Uterus (tissue), 4 donors: ENCODE data around the gene PCDH1. TPM values are rescaled to one million over a fixed set of nuclear protein-coding genes. Genes with fewer than 3 reads are reported as not detected.
"Not testable (repeated sequence)": the region's sequence is repeated elsewhere in the genome, so short reads cannot be mapped to it uniquely, and the experiment has no call there.

Source experiments
- DNase-seq, 2 donors: peaks; one replicate each; pipeline ENCODE4 v3.0.0-alpha.2; 2019 to 2020
- H3K27ac ChIP-seq, 2 donors: fragments of 200-600 bp; sonication (generic); 1 replicate in 1 of 2; 2 replicates in 1 of 2; pipeline ENCODE4 v1.5.1; 2016 to 2018
- H3K27me3 ChIP-seq, 2 donors: fragments of 200-600 bp; sonication (generic); one replicate each; pipeline ENCODE4 v1.5.1; 2018 to 2019; ENCODE audit warnings: control low read depth in 1 of 2
- H3K36me3 ChIP-seq, 2 donors: fragments of 200-600 bp; sonication (generic); one replicate each; pipeline ENCODE4 v1.5.1; 2019; ENCODE audit warnings: control low read depth in 1 of 2
- H3K4me1 ChIP-seq, 2 donors: fragments of 200-600 bp; sonication (generic); one replicate each; pipeline ENCODE4 v1.5.1; 2018 to 2019; ENCODE audit warnings: control low read depth in 1 of 2
- H3K4me3 ChIP-seq, 2 donors: fragments of 200-600 bp; sonication (generic); 1 replicate in 1 of 2; 2 replicates in 1 of 2; pipeline ENCODE4 v1.5.1; 2018 to 2019; ENCODE audit warnings: mild to moderate bottlenecking in 1 of 2
- H3K9me3 ChIP-seq, 2 donors: fragments of 200-600 bp; sonication (generic); one replicate each; pipeline ENCODE4 v1.5.1; 2019; ENCODE audit warnings: control low read depth in 1 of 2
- CTCF ChIP-seq, 4 experiments: fragments of 200-600 bp in 2 of 4; fragments of 450-650 bp in 2 of 4; sonication (generic) in 2 of 4; IDR thresholded peaks; one replicate each; pipeline ENCODE4 v1.5.1; 2016 to 2019; ENCODE audit warnings: antibody characterized with exemption in 4 of 4, mild to moderate bottlenecking in 2 of 4, moderate library complexity in 1 of 4
- POLR2A ChIP-seq, 2 donors: fragments of 450-650 bp; IDR thresholded peaks; one replicate each; pipeline ENCODE4 v1.6.1; 2016; ENCODE audit warnings: antibody characterized with exemption in 2 of 2, mild to moderate bottlenecking in 1 of 2, moderate library complexity in 1 of 2
- intact Hi-C: fragments of 100-400 bp; cut with DNase I; formaldehyde crosslinking; loops from one replicate; pipeline ENCODE4 v1.15.1; 2023; ENCODE audit warnings: low total_unique reads
- total RNA-seq, 4 donors: library from RNA; depleted of rRNA in 3 of 4; stranded (reverse); fragments of >200 nt in 3 of 4; gene quantifications; one replicate each; pipeline versions ENCODE4 v1.1.0 to v1.2.4, GENCODE V29; 2014 to 2023
- donor health status: DM: yes; HTN: yes; CAD: no.

Gene PCDH1
- total RNA-seq, 4 donors from 2014 or later: 29.2 to 46.7 (median 31.5) TPM

- TF ChIP-seq POLR2A (IDR thresholded peaks at IDR 0.05) (no peak), CTCF (IDR thresholded peaks at IDR 0.05) (no peak)
- no peaks in the 10 kb centered on the region for H3K9me3 ChIP-seq
- intact Hi-C loops: no loop called here
- no peak overlapping the region for H3K4me3 ChIP-seq
- H3K27me3 ChIP-seq: no peaks in the 10 kb centered on the region
- no peaks in the 10 kb centered on the region for H3K4me1 ChIP-seq
- no peak for DNase-seq
- H3K36me3 ChIP-seq: no peaks in the 10 kb centered on the region
- H3K27ac ChIP-seq: no peak overlapping the region
Measured at GRCh38 chr5:141824717-141825116, 53.5 kb downstream of the PCDH1 start.

- Histone ChIP-seq H3K27ac (peak overlapping the region; percentile 71 to 74), H3K36me3 (no peaks in the 10 kb centered on the region), H3K27me3 (no peaks in the 10 kb centered on the region), H3K4me3 (no peak overlapping the region), H3K4me1 (no peaks in the 10 kb centered on the region), H3K9me3 (no peaks in the 10 kb centered on the region)
- intact Hi-C loops: no loop called here
- DNase-seq: no peak
- no peak for TF ChIP-seq CTCF (IDR thresholded peaks at IDR 0.05)
- no peak for TF ChIP-seq POLR2A (IDR thresholded peaks at IDR 0.05)
Measured at GRCh38 chr5:141823056-141823455, 55.2 kb downstream of the PCDH1 start.

GRCh38 chr5:141822144-141822543 lies 56.1 kb downstream of the PCDH1 start:
- intact Hi-C loops: no loop called here
- Histone ChIP-seq H3K27ac (peak overlapping the region; percentile 71 to 74), H3K27me3 (no peaks in the 10 kb centered on the region), H3K36me3 (no peaks in the 10 kb centered on the region), H3K4me3 (no peak overlapping the region), H3K4me1 (no peaks in the 10 kb centered on the region), H3K9me3 (no peaks in the 10 kb centered on the region)
- TF ChIP-seq POLR2A (IDR thresholded peaks at IDR 0.05) (no peak), CTCF (IDR thresholded peaks at IDR 0.05) (no peak)
- peak in 1 of 2 donors; percentile 69 for DNase-seq

GRCh38 chr5:141821430-141821925 lies 56.7 kb downstream of the PCDH1 start:
- no peaks in the 10 kb centered on the region for H3K4me1 ChIP-seq
- H3K36me3 ChIP-seq: no peaks in the 10 kb centered on the region
- H3K27me3 ChIP-seq: no peaks in the 10 kb centered on the region
- no peak overlapping the region for H3K4me3 ChIP-seq
- no peak for TF ChIP-seq POLR2A (IDR thresholded peaks at IDR 0.05)
- no peaks in the 10 kb centered on the region for H3K9me3 ChIP-seq
- intact Hi-C loops: no loop called here
- H3K27ac ChIP-seq: peak overlapping the region; percentile 67 to 71
- no peak for DNase-seq

- DNase-seq, intact Hi-C loops: not testable (repeated sequence)
Measured at GRCh38 chr5:141820686-141821085, 57.5 kb downstream of the PCDH1 start.

GRCh38 chr5:141817631-141818030 lies 60.6 kb downstream of the PCDH1 start:
- intact Hi-C loops: loop anchor here (10.0 kb wide), 1 partner anchor 113 kb away; no protein-coding TSS in a partner anchor
- no peaks in the 10 kb centered on the region for H3K4me1 ChIP-seq
- no peaks in the 10 kb centered on the region for H3K36me3 ChIP-seq
- no peaks in the 10 kb centered on the region for H3K9me3 ChIP-seq
- H3K27me3 ChIP-seq: no peaks in the 10 kb centered on the region
- H3K27ac ChIP-seq: no peak overlapping the region
- no peak overlapping the region for H3K4me3 ChIP-seq
- TF ChIP-seq POLR2A (IDR thresholded peaks at IDR 0.05) (no peak), CTCF (IDR thresholded peaks at IDR 0.05) (no peak)
- no peak for DNase-seq

More at GRCh38 chr5:141820686-141821085, 57.5 kb downstream of the PCDH1 start:
- H3K36me3 ChIP-seq, H3K4me1 ChIP-seq, H3K27me3 ChIP-seq, H3K9me3 ChIP-seq, H3K4me3 ChIP-seq: not testable (repeated sequence)
- H3K27ac ChIP-seq: peak overlapping the region in 1 of 2 donors; percentile 67
